Neural progenitor cell (in vitro differentiated cells): ENCODE data around the gene MAP2K2. TPM values are rescaled to one million over a fixed set of nuclear protein-coding genes. Genes with fewer than 3 reads are reported as not detected.
A peak's percentile ranks its signal among the peaks of the same experiment; 100 is the strongest.

Experiments
- DNase-seq: peaks from one replicate; pipeline ENCODE4 v3.0.0-alpha.2; 2016; ENCODE audit warnings: low spot score
- H2AFZ ChIP-seq: fragments of 200-600 bp; sonication (generic); replicated peaks from 2 replicates; pipeline ENCODE4 v1.6.1; 2016; ENCODE audit warnings: antibody characterized with exemption
- H3F3A ChIP-seq: fragments of 200-600 bp; sonication (generic); 2 replicates; pipeline ENCODE4 v1.6.1; 2016; ENCODE audit warnings: antibody characterized with exemption, low read depth
- H3K27ac ChIP-seq: fragments of 200-600 bp; sonication (generic); 2 replicates; pipeline ENCODE4 v1.5.1; 2016; ENCODE audit warnings: mild to moderate bottlenecking
- H3K27me3 ChIP-seq: fragments of 200-600 bp; sonication (generic); 2 replicates; pipeline ENCODE4 v1.6.1; 2016; ENCODE audit warnings: mild to moderate bottlenecking, moderate library complexity
- H3K36me3 ChIP-seq: fragments of 200-600 bp; sonication (generic); 2 replicates; pipeline ENCODE4 v1.5.1; 2016
- H3K4me1 ChIP-seq: fragments of 200-600 bp; sonication (generic); 2 replicates; pipeline ENCODE4 v1.6.1; 2016; ENCODE audit warnings: mixed run types
- H3K4me2 ChIP-seq: fragments of 200-600 bp; sonication (generic); 2 replicates; pipeline ENCODE4 v1.6.1; 2016
- H3K4me3 ChIP-seq: fragments of 200-600 bp; sonication (generic); 2 replicates; pipeline ENCODE4 v1.5.1; 2016
- H3K79me2 ChIP-seq: fragments of 200-600 bp; sonication (generic); 2 replicates; pipeline ENCODE4 v1.6.1; 2016; ENCODE audit warnings: low read depth
- H3K9ac ChIP-seq: fragments of 200-600 bp; sonication (generic); 2 replicates; pipeline ENCODE4 v1.6.1; 2016
- H3K9me3 ChIP-seq: fragments of 200-600 bp; sonication (generic); 2 replicates; pipeline ENCODE4 v1.5.1; 2016; ENCODE audit warnings: low read depth
- H4K20me1 ChIP-seq: fragments of 200-600 bp; sonication (generic); 2 replicates; pipeline ENCODE4 v1.6.1; 2016; ENCODE audit warnings: low read depth
- H3K27ac Mint-ChIP-seq: 3 replicates; pipeline ENCODE4 v1.8.0; 2021; ENCODE audit warnings: mixed read lengths
- H3K27me3 Mint-ChIP-seq: 2 replicates; pipeline ENCODE4 v1.8.0; 2022; ENCODE audit warnings: low read depth, mild to moderate bottlenecking, inconsistent platforms, moderate library complexity, mixed read lengths; ENCODE audit not compliant: insufficient read depth
- H3K36me3 Mint-ChIP-seq: 3 replicates; pipeline ENCODE4 v1.8.0; 2021; ENCODE audit warnings: mixed read lengths
- H3K4me1 Mint-ChIP-seq: 3 replicates; pipeline ENCODE4 v1.8.0; 2021; ENCODE audit warnings: mixed read lengths
- H3K4me3 Mint-ChIP-seq: 3 replicates; pipeline ENCODE4 v1.8.0; 2021; ENCODE audit warnings: mild to moderate bottlenecking, moderate library complexity, mixed read lengths
- H3K9me3 Mint-ChIP-seq: 3 replicates; pipeline ENCODE4 v1.8.0; 2020; ENCODE audit warnings: mixed read lengths
- CTCF ChIP-seq: fragments of 200-600 bp; sonication (generic); IDR thresholded peaks from 2 replicates; pipeline ENCODE4 v1.5.1; 2017; ENCODE audit warnings: antibody characterized with exemption, mild to moderate bottlenecking
- EZH2 ChIP-seq: fragments of 200-600 bp; sonication (generic); IDR thresholded peaks from 2 replicates; pipeline ENCODE4 v1.6.1; 2017; ENCODE audit warnings: antibody characterized with exemption, mild to moderate bottlenecking, moderate library complexity
- EZH2phosphoT487 ChIP-seq: fragments of 200-600 bp; sonication (generic); IDR thresholded peaks from 2 replicates; pipeline ENCODE4 v1.6.1; 2017; ENCODE audit warnings: antibody characterized with exemption
- total RNA-seq: library from RNA; depleted of rRNA; stranded (reverse); fragments of >200 nt; gene quantifications from 2 replicates; pipeline ENCODE4 v1.2.3, GENCODE V29; 2015; ENCODE audit warnings: low replicate concordance

The MAP2K2 gene
- total RNA-seq, 1 donor from 2014 or later = 69.7 TPM

DNA sequence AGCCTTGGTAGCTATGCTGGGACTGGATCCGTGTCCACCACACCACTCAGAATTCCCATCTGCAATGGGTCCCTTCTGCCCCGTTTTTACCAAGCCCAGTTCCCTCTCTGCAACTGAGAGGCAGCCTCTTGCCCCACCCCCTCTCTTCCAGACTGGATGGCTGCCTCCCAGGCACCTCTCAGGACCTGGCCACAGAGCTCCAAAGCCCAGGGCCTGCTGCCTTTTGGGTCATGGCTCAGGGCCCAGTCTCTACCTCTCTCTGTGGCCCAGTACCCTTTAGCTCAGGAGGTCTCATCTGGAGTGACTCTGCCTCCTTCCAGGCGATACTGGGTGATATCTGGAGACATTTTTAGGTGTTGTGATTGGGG lies 46.9 kb downstream of the MAP2K2 start:
- peak overlapping the region; percentile 74 for H3K27ac Mint-ChIP-seq
- H3F3A ChIP-seq = no peaks in the 10 kb centered on the region
- DNase-seq = no peak
- no peak for TF ChIP-seq EZH2
- TF ChIP-seq EZH2phosphoT487 = no peak
- TF ChIP-seq CTCF = no peak
- H3K36me3 ChIP-seq = no peaks in the 10 kb centered on the region
- H4K20me1 ChIP-seq = no peaks in the 10 kb centered on the region
- H3K9me3 ChIP-seq = no peaks in the 10 kb centered on the region
- H3K4me1 Mint-ChIP-seq = peaks cover 3% of the 10 kb centered on the region
- H3K36me3 Mint-ChIP-seq = no peaks in the 10 kb centered on the region
- H3K4me3 Mint-ChIP-seq = no peak overlapping the region
- H3K27me3 ChIP-seq = no peaks in the 10 kb centered on the region
- no peaks in the 10 kb centered on the region for H3K9me3 Mint-ChIP-seq
- no peak overlapping the region for H2AFZ ChIP-seq
- no peaks in the 10 kb centered on the region for H3K4me1 ChIP-seq
- no peak overlapping the region for H3K27ac ChIP-seq
- H3K27me3 Mint-ChIP-seq = peaks cover 13% of the 10 kb centered on the region
- no peak overlapping the region for H3K9ac ChIP-seq
- no peak overlapping the region for H3K4me2 ChIP-seq
- no peak overlapping the region for H3K4me3 ChIP-seq
- no peaks in the 10 kb centered on the region for H3K79me2 ChIP-seq

- H3K27me3 Mint-ChIP-seq = peaks cover 13% of the 10 kb centered on the region
- H3K27ac Mint-ChIP-seq = no peak overlapping the region
- no peaks in the 10 kb centered on the region for H4K20me1 ChIP-seq
- H3K36me3 Mint-ChIP-seq = no peaks in the 10 kb centered on the region
- no peak overlapping the region for H3K27ac ChIP-seq
- no peak overlapping the region for H3K4me3 Mint-ChIP-seq
- no peaks in the 10 kb centered on the region for H3K4me1 ChIP-seq
- H3F3A ChIP-seq = no peaks in the 10 kb centered on the region
- no peaks in the 10 kb centered on the region for H3K79me2 ChIP-seq
- H3K9me3 Mint-ChIP-seq = no peaks in the 10 kb centered on the region
- no peak for TF ChIP-seq CTCF
- no peak for TF ChIP-seq EZH2phosphoT487
- TF ChIP-seq EZH2 = no peak
- H3K27me3 ChIP-seq = no peaks in the 10 kb centered on the region
- H3K36me3 ChIP-seq = no peaks in the 10 kb centered on the region
- H3K9ac ChIP-seq = no peak overlapping the region
- H2AFZ ChIP-seq = no peak overlapping the region
- H3K4me3 ChIP-seq = no peak overlapping the region
- H3K4me2 ChIP-seq = no peak overlapping the region
- H3K4me1 Mint-ChIP-seq = peaks cover 3% of the 10 kb centered on the region
- H3K9me3 ChIP-seq = no peaks in the 10 kb centered on the region
- DNase-seq = no peak
Measured at GRCh38 chr19:4075373-4075772, 48.5 kb downstream of the MAP2K2 start.

DNA sequence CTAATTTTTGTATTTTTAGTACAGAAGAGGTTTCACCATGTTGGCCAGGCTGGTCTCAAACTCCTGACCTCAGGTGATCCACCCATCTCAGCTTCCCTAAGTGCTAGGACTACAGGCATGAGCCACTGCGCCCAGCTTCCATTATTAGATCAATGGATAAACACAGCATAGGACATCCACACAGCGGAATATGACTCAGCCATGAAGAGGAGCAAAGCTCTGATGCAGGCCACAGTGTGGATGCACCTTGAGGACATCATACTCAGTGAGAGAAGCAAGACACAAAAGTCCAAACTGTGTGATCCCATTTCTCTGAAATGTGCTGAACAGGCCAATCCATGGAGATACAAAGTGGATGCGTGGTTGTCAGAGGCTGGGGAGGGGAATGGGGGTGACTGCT lies 52.3 kb downstream of the MAP2K2 start:
- peaks cover 6% of the 10 kb centered on the region for H3K4me1 ChIP-seq
- Mint-ChIP-seq H3K4me3 (no peak overlapping the region), H3K27me3 (peaks cover 26% of the 10 kb centered on the region), H3K36me3 (no peaks in the 10 kb centered on the region), H3K9me3 (no peaks in the 10 kb centered on the region), H3K27ac (peak overlapping the region; percentile 19), H3K4me1 (peaks cover 10% of the 10 kb centered on the region)
- H3K4me3 ChIP-seq = no peak overlapping the region
- no peak overlapping the region for H3K4me2 ChIP-seq
- H3K27me3 ChIP-seq = peaks cover 36% of the 10 kb centered on the region
- no peak overlapping the region for H3K9ac ChIP-seq
- H4K20me1 ChIP-seq = no peaks in the 10 kb centered on the region
- no peaks in the 10 kb centered on the region for H3K79me2 ChIP-seq
- H3K36me3 ChIP-seq = no peaks in the 10 kb centered on the region
- DNase-seq = no peak
- no peaks in the 10 kb centered on the region for H3K9me3 ChIP-seq
- H2AFZ ChIP-seq = no peak overlapping the region
- peaks cover 15% of the 10 kb centered on the region for H3F3A ChIP-seq
- no peak overlapping the region for H3K27ac ChIP-seq
- TF ChIP-seq EZH2phosphoT487 (no peak), CTCF (no peak), EZH2 (no peak)
